Body of pancreas (tissue), 4 donors: ENCODE measurements around the gene UBA3.

Experiments used
- POLR2A ChIP-seq, 3 donors: fragments of 450-650 bp; IDR thresholded peaks; one replicate each; pipeline ENCODE4 v1.6.1; 2016; ENCODE audit warnings: antibody characterized with exemption in 3 of 3, mild to moderate bottlenecking in 2 of 3
- TF ChIP-seq, protein P1 (sequence below), 7 experiments: fragments of 450-650 bp in 4 of 7; fragments of 200-600 bp in 3 of 7; sonication (generic) in 3 of 7; IDR thresholded peaks; one replicate each; pipeline ENCODE4 v1.5.1; 2016 to 2019; ENCODE audit warnings: antibody characterized with exemption in 7 of 7

DNA sequence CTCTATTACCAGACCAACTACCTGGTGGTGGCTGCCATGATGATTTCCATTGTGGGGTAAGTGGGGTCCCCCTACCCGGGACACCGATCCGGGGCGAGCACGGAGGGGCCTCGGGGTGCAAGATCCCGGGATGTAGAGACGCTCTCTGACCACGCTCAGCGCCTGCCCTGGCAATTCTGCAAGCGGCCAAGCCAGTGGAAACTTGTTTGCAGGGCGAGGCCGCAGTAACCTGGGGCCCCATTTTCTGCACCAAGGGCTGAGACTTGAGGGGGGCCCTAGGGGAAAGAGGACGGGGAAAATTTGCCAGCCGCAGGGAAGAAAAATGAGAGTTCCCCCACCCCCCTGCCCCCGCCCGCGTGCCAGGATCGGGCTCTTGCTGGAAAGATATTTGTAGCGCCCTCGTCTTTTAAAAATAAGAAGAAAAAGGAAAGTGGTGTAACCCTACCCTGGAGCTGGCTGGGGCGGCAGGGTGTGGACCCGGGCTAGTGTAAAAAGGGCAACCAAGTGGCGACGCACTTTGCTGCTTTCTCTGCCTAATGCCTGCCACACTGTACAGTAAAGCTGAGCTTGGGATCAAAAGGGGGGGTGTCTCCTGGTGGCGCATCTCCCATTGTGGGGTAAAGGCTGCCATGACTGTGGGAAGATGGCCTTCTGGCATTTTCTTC is 5.1 kb upstream of the UBA3 start:
- TF ChIP-seq POLR2A (IDR thresholded peaks at IDR 0.05) = no peak
- TF ChIP-seq, protein P1, sequence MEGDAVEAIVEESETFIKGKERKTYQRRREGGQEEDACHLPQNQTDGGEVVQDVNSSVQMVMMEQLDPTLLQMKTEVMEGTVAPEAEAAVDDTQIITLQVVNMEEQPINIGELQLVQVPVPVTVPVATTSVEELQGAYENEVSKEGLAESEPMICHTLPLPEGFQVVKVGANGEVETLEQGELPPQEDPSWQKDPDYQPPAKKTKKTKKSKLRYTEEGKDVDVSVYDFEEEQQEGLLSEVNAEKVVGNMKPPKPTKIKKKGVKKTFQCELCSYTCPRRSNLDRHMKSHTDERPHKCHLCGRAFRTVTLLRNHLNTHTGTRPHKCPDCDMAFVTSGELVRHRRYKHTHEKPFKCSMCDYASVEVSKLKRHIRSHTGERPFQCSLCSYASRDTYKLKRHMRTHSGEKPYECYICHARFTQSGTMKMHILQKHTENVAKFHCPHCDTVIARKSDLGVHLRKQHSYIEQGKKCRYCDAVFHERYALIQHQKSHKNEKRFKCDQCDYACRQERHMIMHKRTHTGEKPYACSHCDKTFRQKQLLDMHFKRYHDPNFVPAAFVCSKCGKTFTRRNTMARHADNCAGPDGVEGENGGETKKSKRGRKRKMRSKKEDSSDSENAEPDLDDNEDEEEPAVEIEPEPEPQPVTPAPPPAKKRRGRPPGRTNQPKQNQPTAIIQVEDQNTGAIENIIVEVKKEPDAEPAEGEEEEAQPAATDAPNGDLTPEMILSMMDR (IDR thresholded peaks at IDR 0.05) = no peak
